Hematopoietic multipotent progenitor cell treated with erythropoietin and hydrocortisone succinate and interleukin-3 and kit ligand, for 17 days (in vitro differentiated cells): ENCODE measurements around the gene CDH5.

Experiments
- DNase-seq: peaks from one replicate; pipeline ENCODE4 v3.0.0-alpha.2; 2015; ENCODE audit warnings: low spot score

The CDH5 gene

DNA sequence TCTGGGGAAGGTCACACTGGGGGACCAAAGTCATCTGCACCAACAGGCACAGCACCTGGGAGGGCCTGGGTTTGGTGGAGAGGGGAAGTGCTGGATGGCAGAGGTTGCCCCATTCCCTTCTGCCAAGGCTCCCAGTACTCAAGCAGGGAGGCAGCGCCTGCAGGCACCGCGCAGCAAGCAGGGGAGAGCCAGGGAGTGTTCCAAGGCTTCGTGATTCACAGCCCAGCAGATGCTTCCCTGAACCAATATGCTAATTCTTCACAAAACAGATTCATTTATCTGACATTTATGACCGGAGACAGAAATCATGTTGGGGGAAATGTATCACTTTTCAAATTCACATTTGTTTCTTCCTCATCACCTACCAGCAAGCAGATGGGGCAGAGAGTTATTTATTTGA, 13.4 kb upstream of the CDH5 start:
- DNase-seq, result no peak

DNA sequence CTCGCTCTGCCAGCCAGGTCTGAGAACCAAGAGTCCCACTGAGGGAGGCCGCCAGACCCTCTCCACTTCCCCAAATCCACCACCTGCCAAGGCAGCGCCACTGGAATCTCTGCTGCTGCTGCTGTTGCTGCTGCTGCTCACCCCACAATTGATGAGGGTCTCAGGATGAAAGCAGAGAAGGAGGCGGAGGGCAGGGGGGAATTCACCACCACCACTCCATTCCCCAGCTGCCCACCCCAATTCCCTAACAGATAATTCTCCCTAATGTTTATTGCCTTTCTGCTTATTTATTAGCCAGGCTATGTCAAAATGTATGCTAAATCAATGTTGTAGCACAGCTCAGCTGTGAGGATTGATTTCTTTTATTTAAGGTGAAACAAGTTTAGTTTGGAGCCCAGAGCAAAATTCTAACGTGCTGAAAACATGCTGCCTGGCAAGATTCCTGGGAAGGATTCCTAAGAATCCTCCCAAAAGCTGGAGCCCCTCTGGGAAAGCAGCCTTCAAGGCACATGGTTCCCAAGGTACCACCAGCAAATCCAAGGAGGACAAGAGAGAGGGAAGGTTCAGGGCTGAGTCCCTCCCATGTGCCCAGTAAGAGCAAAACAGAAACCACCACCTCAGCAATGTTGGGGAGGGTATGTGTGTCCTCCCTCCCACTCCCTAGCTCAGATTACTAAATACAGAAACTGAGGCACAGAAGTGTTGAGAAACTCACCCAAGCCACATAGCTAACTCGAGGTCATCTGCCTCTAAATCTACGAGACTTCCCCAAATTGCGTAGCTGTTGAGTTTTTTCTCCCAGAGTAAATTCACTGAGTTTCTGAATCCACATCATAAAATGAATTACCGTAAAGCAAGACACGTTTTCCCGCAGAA, 12.2 kb upstream of the CDH5 start:
- no peak for DNase-seq

DNA sequence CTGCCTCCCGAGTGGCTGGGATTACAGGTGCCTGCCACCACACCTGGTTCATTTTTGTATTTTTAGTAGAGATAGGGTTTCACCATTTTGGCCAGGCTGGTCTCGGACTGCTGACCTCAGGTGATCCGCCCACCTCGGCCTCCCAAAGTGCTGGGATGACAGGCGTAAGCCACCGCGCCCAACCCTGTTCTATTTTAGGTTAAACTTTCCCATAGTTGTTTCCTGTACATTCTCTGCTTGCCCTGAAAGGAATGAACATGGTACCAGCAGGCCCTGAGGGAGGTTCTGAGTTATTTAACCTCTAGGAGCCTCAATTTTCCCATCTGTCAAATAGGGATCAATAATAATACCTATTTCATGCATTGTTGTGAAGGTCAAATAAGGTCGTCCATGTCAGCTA, 11.0 kb upstream of the CDH5 start:
- DNase-seq, result no peak

DNA sequence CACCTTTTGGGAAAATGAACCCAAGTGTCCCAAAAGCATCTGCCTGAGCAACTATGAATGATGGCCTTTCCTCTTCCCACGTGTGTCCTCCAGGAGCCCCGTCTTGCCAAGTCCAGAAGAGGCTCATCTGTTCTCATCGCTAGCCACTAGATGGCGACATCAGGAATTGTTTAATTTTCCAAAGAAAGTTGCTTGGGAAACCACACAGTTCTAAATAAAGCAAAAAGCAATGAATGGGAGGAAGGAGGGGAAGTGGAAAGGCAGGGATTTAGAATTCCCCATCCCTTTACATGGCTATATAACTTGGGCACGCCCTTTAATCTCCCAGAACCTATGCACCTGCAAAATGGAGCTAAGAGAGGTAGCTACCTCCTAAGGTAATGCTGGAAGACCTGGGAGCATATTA, 9.0 kb upstream of the CDH5 start:
- peak; percentile 27 for DNase-seq

DNA sequence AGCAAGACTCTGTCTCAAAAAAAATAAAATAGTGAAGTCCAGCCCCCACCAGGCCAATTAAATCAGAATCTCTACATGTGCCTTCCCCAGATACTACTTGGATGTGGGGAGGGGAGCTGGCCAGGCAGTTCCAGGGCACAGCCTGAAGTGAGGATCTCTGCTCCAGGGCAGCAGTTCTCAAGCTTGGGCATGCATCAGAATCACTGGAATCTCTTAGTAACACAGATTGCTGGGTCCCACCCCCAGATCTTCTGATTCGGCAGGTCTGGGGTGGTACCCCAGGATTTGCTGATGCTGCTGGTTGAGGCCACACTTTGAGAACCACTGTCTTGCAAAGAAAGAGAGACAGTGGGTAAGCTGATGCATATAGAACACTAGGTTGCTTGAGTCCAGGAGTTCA, 8.3 kb upstream of the CDH5 start:
- no peak for DNase-seq

GRCh38 chr16:66359012-66359411, 7.5 kb upstream of the CDH5 start:
- no peak for DNase-seq

DNA sequence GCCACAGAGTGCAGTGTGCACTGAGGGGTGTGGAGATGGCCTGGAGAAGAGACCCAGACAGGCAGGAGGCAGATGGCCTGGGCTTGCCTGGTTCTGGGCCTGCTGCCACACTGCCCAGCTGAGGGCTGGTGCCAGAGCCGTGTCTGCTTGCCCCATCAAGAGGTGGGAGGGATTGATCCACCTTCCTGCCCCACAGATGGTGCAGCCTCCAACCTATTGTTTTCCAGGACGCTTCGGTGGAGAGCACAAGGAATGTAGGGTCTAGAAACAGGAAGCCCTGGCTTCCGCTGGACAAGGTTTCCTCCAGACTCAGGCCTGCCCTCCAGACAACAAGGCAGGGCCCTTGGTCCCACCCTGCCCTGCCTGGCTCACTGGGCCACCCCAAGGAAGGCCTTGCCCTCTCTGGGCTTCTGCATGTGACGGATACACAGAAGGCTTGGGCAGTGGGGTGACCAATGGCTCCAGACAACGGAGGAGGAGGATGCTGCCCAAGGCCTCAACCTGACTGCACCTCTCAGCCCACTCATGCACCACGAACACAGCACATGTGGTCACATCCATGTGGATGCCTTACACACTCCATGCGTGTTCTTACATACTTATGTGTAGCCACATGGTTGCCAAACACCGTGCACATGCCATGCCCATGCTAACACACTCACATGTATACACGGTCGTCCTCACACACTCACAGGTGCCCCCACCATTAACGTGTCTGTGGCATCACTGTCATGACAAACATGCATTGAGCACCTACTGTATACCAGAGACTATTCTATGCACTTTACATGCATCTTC, 6.5 kb upstream of the CDH5 start:
- no peak for DNase-seq

DNA sequence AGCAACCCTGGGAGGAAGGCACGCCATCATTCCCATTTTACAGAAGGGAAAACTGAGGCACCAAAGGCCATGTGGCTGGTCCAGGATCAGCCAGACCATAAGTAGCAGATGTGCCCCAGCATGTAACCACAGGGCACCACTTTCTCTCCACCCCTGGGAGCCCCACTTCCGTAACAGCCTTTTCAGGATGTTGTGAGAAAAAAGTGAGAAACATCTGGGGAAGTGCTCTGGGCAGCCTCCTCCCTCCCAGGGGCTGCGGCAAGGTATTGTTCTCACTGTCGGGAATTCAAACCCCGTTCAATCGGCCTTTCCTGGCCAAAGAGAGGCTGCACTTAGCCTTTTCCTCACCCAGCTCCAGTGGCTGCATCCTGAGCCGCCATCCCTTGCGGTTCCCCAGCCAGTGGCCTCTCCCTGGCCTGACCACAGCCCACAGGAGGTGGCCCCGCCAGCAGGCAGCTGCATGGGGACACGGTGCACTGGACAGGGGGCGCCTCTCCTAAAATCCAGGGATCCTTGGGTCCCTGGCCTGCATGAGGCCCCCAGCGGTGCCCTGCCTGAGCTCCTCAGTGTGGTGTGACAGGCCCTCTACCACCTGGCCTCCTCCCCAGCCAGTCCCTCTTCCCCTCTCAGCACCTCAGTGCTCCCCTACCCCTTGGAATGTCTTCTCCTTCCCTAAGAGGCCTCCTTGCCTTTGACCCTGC, 5.7 kb upstream of the CDH5 start:
- DNase-seq, result no peak

GRCh38 chr16:66361604-66362135, 4.8 kb upstream of the CDH5 start:
- DNase-seq, result no peak

DNA sequence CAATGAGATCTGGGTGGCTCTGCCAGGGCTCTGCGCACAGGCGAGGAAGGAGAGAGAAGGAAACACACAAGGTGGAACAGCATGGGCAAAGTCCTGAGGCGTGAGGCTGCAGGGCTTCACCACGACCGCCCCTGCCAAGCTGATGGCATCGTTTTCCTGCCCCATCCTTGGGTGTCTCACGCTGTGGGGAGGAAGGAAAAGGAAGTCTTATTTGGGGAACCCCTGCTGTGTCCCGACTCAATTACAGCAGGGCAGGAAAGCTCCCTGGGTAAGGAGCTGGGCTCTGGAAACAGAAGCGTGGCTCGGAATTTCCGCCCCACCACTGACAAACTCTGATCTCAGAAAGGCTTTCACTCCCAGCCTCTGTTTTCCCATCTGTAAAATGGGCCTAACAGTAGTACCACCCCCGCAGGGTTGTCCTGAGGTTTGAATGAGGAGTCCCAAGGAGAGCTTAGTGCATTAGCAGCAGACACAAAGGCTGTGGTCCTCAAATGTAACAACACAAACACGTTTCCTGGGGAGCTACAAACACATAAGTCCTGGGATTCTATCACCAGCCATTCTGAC, 3.2 kb upstream of the CDH5 start:
- no peak for DNase-seq

DNA sequence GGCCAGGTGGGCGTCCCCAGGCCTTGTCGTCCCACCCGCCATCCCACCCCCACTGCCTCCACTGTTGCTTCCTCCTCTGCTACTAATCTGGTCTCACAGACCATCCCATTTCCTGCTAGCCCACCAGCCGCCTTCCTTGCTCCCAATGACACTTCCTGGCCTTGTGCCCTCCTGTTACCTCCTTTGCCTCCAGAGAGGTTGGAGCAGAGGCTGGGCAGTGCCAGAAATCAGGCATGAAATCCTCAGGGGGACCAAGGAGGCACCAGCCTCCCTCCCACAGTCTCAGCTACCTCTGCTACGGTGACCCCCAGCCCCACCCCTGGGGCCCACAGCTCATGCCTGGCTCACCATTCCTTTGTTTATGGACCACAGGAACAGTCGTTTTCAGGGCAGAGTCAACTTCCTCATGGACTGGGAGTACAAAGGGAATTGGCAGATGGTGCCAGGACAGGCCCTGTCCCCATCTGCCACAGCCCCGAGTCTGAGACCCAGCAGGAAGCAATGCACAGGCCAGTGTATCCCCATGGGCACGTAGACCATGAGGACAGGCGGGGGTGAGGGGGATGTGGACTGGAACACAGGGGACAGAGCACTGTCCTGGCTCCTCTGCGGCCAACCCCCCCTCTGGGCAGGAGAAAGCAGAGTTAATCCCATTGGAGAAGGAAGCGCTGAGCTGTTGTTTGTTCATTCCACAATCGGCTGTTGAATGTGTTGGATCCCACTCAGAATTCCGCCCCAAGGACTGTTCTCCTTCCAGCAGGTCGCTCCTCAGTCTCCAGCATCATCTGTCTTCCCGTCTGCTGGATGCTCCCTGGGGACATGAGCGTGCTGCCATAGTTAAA, 2.2 kb upstream of the CDH5 start:
- no peak for DNase-seq

DNA sequence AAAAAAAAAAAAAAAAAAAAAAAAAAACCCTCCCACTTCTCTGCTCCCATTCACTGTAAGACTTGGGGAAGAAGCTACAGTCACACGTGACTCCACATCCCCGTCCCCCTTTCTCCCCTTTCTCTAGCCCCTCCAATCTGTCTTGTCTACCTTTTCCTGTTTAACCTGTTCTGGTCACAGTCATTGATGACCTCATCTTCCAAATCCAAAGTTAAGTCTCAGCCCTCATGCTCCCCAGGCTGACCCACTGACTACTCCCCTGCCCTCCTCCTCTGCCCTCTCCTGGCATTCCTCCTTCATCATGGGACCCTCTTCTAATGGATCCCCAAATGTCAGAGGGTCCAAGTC, 1.6 kb upstream of the CDH5 start:
- no peak for DNase-seq

DNA sequence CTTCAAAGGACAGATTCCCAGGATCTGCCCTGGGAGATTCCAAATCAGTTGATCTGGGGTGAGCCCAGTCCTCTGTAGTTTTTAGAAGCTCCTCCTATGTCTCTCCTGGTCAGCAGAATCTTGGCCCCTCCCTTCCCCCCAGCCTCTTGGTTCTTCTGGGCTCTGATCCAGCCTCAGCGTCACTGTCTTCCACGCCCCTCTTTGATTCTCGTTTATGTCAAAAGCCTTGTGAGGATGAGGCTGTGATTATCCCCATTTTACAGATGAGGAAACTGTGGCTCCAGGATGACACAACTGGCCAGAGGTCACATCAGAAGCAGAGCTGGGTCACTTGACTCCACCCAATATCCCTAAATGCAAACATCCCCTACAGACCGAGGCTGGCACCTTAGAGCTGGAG, 840 bp upstream of the CDH5 start:
- no peak for DNase-seq

DNA sequence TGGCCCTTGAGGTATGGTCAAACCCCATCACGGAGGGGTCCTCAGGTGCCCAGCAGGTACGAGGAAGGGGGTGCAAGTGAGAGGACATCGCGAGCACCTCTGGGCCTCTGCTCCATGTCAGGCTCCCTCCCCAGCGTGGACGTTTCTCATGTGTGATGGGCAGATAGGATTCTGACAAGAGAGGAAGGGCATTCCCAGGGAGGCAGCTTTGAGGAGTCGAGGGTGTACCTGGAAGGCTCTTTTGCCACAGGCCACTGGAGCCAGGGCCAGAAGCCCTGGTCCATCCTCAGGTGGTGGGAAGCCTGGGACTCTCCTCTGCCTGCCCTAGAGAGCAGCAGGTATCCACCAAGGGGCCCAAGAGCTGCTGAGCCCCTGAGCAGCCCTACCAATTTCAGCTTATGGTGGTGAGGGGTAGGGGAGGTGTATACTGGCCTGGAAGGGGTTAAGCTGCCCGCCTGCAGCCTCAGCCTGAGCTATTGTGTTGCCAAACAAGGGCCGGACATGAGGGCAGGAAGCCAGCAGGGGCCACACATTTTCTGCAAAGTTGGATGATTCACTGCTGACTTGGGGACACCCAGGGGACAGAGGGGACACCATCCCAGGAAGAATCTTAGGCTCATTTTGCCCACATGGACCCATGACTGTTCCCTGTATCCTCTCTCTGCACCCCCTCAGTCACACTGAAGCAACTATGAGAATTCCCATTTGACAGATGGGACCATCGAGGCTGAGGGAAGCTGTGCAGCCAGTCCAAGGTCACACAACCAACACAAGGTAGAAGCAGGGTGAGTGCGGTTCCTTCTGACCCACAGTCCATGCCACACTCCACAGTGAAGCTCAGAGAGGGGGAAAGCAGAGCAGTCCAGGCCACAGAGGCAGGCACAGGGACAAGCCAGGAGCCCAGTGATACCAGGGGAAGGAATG, 1.7 kb downstream of the CDH5 start:
- no peak for DNase-seq

DNA sequence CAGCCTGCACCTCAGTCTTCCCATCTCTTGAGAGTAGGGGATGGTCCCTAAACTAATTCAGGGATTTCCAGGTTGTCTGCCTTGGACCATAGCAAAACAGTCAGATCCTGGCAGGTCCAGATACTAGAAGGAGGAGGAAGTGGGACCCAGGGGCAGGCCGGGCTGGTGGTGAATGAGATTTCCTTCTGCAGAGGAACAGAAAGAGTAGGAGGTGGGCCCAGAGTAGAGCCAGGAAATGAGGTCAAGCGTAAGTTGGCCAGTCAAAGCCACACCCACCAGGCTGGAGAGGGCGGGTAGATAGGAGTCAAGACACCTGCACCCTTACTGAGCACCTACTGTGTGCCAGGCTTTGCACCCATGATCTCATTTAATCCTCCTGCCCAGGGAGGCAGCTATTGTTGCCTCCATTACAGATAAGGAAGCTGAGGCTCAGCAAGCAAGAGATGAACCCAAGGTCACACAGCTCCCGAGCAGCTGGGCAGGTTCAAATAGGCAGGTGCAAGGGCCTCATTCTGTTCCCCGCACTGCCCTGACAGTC, 2.6 kb downstream of the CDH5 start:
- DNase-seq, result no peak

- DNase-seq, result no peak
Measured at GRCh38 chr16:66370786-66371684, 4.5 kb downstream of the CDH5 start.

GRCh38 chr16:66372078-66372897, 5.8 kb downstream of the CDH5 start:
- DNase-seq, result no peak

DNA sequence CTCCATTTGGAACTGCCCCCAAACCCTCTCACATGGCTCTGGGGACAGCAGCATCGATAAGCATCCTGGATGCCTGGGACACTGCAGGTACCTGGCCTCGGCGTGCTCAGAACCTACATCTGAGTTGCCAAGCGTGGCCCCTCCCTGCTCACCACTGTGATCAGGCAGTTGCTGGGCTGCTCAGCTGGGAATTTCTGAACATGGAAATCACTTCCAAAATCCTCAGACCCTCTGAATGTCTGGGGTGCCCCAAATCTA, 6.3 kb downstream of the CDH5 start:
- no peak for DNase-seq
